Gastroesophageal sphincter (tissue), 3 donors: Measurements from ENCODE around the gene RANBP1.

ENCODE experiments used
- POLR2A ChIP-seq, 2 donors: fragments of 450-650 bp; IDR thresholded peaks; one replicate each; pipeline ENCODE4 v1.6.1; 2017; ENCODE audit warnings: antibody characterized with exemption in 2 of 2, mild to moderate bottlenecking in 2 of 2, moderate library complexity in 1 of 2
- TF ChIP-seq, protein P1 (sequence below), 4 experiments: fragments of 200-600 bp in 2 of 4; fragments of 450-650 bp in 2 of 4; sonication (generic) in 1 of 4; IDR thresholded peaks; one replicate each; pipeline ENCODE4 v1.5.1; 2017 to 2019; ENCODE audit warnings: antibody characterized with exemption in 4 of 4, mild to moderate bottlenecking in 2 of 4, moderate library complexity in 2 of 4

DNA sequence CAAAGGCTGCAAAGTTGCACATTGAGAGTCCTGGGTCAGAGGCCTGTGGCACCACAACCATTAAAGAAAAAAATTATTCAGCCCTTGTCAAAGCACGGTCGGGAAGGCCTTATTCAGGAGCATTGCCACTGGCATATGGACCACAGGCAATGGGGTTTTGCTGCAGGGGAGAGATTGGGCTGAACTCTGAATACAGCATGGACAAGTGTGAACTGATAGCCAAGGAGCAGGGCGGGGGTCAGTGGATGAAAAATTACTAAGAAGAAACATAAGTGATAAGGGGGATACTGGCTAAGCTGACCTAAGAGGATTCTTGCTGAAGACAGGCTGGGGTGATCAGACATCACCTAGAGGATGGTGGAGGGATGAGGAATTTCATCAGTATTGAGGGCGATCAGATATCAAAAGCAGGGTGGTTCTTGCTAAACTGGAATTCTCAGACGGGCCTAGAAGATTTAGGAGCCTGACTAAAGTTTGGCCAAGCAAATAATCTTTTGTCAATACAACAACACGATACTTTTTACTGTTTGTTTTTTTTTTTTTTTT is 39.2 kb upstream of the RANBP1 start:
- TF ChIP-seq, protein P1, sequence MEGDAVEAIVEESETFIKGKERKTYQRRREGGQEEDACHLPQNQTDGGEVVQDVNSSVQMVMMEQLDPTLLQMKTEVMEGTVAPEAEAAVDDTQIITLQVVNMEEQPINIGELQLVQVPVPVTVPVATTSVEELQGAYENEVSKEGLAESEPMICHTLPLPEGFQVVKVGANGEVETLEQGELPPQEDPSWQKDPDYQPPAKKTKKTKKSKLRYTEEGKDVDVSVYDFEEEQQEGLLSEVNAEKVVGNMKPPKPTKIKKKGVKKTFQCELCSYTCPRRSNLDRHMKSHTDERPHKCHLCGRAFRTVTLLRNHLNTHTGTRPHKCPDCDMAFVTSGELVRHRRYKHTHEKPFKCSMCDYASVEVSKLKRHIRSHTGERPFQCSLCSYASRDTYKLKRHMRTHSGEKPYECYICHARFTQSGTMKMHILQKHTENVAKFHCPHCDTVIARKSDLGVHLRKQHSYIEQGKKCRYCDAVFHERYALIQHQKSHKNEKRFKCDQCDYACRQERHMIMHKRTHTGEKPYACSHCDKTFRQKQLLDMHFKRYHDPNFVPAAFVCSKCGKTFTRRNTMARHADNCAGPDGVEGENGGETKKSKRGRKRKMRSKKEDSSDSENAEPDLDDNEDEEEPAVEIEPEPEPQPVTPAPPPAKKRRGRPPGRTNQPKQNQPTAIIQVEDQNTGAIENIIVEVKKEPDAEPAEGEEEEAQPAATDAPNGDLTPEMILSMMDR (IDR thresholded peaks at IDR 0.05), result no peak
- TF ChIP-seq POLR2A (IDR thresholded peaks at IDR 0.05), result no peak
